ENCODE measurements around the gene SLC16A11.
A peak's percentile ranks its signal among the peaks of the same experiment; 100 is the strongest.

The SLC16A11 gene

GRCh38 chr17:7045492-7046126, 1.7 kb upstream of the SLC16A11 start:
- no peaks in the 10 kb centered on the region for H3K36me3 ChIP-seq (replicated peaks; ENCODE audit: insufficient read depth, low read length)
- H3K4me3 ChIP-seq (ENCODE audit: low read length), result peak overlapping the region; percentile 52
- H3K27me3 ChIP-seq (replicated peaks; ENCODE audit: insufficient read depth, low read length), result peaks cover 67% of the 10 kb centered on the region
- H3K9me3 ChIP-seq (replicated peaks; ENCODE audit: insufficient read depth, low read length), result no peaks in the 10 kb centered on the region
- H4K20me1 ChIP-seq (ENCODE audit: insufficient read depth, low read length), result no peaks in the 10 kb centered on the region
- DNase-seq, result peak; percentile 79
- no peak for TF ChIP-seq EZH2 (optimal IDR thresholded peaks at IDR 0.05; ENCODE audit: low read depth, low read length)
- TF ChIP-seq EZH2phosphoT487 (IDR thresholded peaks at IDR 0.05; ENCODE audit: low read length), result no peak
- TF ChIP-seq CTCF (IDR thresholded peaks at IDR 0.05; ENCODE audit: low read length), result peak; percentile 86
- H3K9me2 ChIP-seq (replicated peaks; ENCODE audit: insufficient read depth, low read length), result no peaks in the 10 kb centered on the region
- peaks cover 16% of the 10 kb centered on the region for H3F3A ChIP-seq (ENCODE audit: insufficient read depth, low read length)
- H2AFZ ChIP-seq (ENCODE audit: low read length), result peak overlapping the region; percentile 87; the same call in 1 of the 2 replicates
- H3K27ac ChIP-seq (ENCODE audit: low read length), result no peak overlapping the region
- no peaks in the 10 kb centered on the region for H3K79me2 ChIP-seq (ENCODE audit: low read length)
- no peak overlapping the region for H3K9ac ChIP-seq (ENCODE audit: low read length)
- 0 out of 2 replicates have a peak, but pooled peaks cover 10% of the 10 kb centered on the region for H3K4me1 ChIP-seq (ENCODE audit: low read length)
- peak overlapping the region; percentile 88 for H3K4me2 ChIP-seq (ENCODE audit: low read depth, low read length)

- Histone ChIP-seq H4K20me1 (ENCODE audit: insufficient read depth, low read length) (no peaks in the 10 kb centered on the region), H3K4me2 (ENCODE audit: low read depth, low read length) (peak overlapping the region; percentile 22; the same call in 1 of the 2 replicates)
Observed at GRCh38 chr17:7043182-7043496, 753 bp downstream of the SLC16A11 start.

GRCh38 chr17:7042501-7043181, 1.3 kb downstream of the SLC16A11 start:
- Histone ChIP-seq H2AFZ (ENCODE audit: low read length) (no peak overlapping the region), H3K36me3 (replicated peaks; ENCODE audit: insufficient read depth, low read length) (no peaks in the 10 kb centered on the region), H3K9me2 (replicated peaks; ENCODE audit: insufficient read depth, low read length) (no peaks in the 10 kb centered on the region), H3F3A (ENCODE audit: insufficient read depth, low read length) (peaks cover 16% of the 10 kb centered on the region), H3K4me3 (ENCODE audit: low read length) (no peak overlapping the region), H4K20me1 (ENCODE audit: insufficient read depth, low read length) (no peaks in the 10 kb centered on the region), H3K27ac (ENCODE audit: low read length) (no peak overlapping the region), H3K9ac (ENCODE audit: low read length) (no peak overlapping the region), H3K9me3 (replicated peaks; ENCODE audit: insufficient read depth, low read length) (no peaks in the 10 kb centered on the region), H3K79me2 (ENCODE audit: low read length) (no peaks in the 10 kb centered on the region), H3K27me3 (replicated peaks; ENCODE audit: insufficient read depth, low read length) (peaks cover 46% of the 10 kb centered on the region), H3K4me1 (ENCODE audit: low read length) (0 out of 2 replicates have a peak, but pooled peaks cover 10% of the 10 kb centered on the region), H3K4me2 (ENCODE audit: low read depth, low read length) (peak overlapping the region; percentile 22; the same call in 1 of the 2 replicates)
- DNase-seq, result peak; percentile 2
- TF ChIP-seq EZH2 (optimal IDR thresholded peaks at IDR 0.05; ENCODE audit: low read depth, low read length) (no peak), CTCF (IDR thresholded peaks at IDR 0.05; ENCODE audit: low read length) (no peak), EZH2phosphoT487 (IDR thresholded peaks at IDR 0.05; ENCODE audit: low read length) (no peak)

More at GRCh38 chr17:7043182-7043496, 753 bp downstream of the SLC16A11 start:
- peaks cover 51% of the 10 kb centered on the region for H3K27me3 ChIP-seq (replicated peaks; ENCODE audit: insufficient read depth, low read length)
- no peak for TF ChIP-seq CTCF (IDR thresholded peaks at IDR 0.05; ENCODE audit: low read length)
- TF ChIP-seq EZH2 (optimal IDR thresholded peaks at IDR 0.05; ENCODE audit: low read depth, low read length), result no peak
- no peak for TF ChIP-seq EZH2phosphoT487 (IDR thresholded peaks at IDR 0.05; ENCODE audit: low read length)
- no peaks in the 10 kb centered on the region for H3K9me3 ChIP-seq (replicated peaks; ENCODE audit: insufficient read depth, low read length)
- H3K4me3 ChIP-seq (ENCODE audit: low read length), result no peak overlapping the region
- no peak overlapping the region for H3K27ac ChIP-seq (ENCODE audit: low read length)
- H3K36me3 ChIP-seq (replicated peaks; ENCODE audit: insufficient read depth, low read length), result no peaks in the 10 kb centered on the region
- H2AFZ ChIP-seq (ENCODE audit: low read length), result no peak overlapping the region
- no peak overlapping the region for H3K9ac ChIP-seq (ENCODE audit: low read length)
- H3K4me1 ChIP-seq (ENCODE audit: low read length), result 0 out of 2 replicates have a peak, but pooled peaks cover 10% of the 10 kb centered on the region
- no peaks in the 10 kb centered on the region for H3K9me2 ChIP-seq (replicated peaks; ENCODE audit: insufficient read depth, low read length)
- peaks cover 16% of the 10 kb centered on the region for H3F3A ChIP-seq (ENCODE audit: insufficient read depth, low read length)
- H3K79me2 ChIP-seq (ENCODE audit: low read length), result no peaks in the 10 kb centered on the region
- peak; percentile 1 for DNase-seq
